Smooth muscle cell of the brain vasculature (primary cell): ENCODE results near the gene SUSD1.
A peak's percentile ranks its signal among the peaks of the same experiment; 100 is the strongest.
"Not testable (repeated sequence)": the region's sequence is repeated elsewhere in the genome, so short reads cannot be mapped to it uniquely, and the experiment has no call there.

ENCODE experiments used
- DNase-seq: peaks from one replicate; pipeline ENCODE4 v3.0.0-alpha.2; 2012; ENCODE audit warnings: low read depth, low spot score

The SUSD1 gene

GRCh38 chr9:112097712-112098688 lies 77.1 kb downstream of the SUSD1 start:
- DNase-seq = peak; percentile 43

GRCh38 chr9:112094948-112095681 lies 80.0 kb downstream of the SUSD1 start:
- no peak for DNase-seq

- no peak for DNase-seq
These were observed 80.9 kb downstream of the SUSD1 start for GRCh38 chr9:112094241-112094640.

- DNase-seq = no peak
These were observed 81.3 kb downstream of the SUSD1 start for GRCh38 chr9:112093870-112094216.

GRCh38 chr9:112093147-112093869 lies 81.8 kb downstream of the SUSD1 start:
- no peak for DNase-seq

- DNase-seq = no peak
These were observed 83.3 kb downstream of the SUSD1 start for GRCh38 chr9:112091810-112092209.

- DNase-seq = no peak
These were observed 87.6 kb downstream of the SUSD1 start for GRCh38 chr9:112087506-112087905.

GRCh38 chr9:112086627-112087026 lies 88.5 kb downstream of the SUSD1 start:
- DNase-seq = no peak

GRCh38 chr9:112084907-112085306 lies 90.2 kb downstream of the SUSD1 start:
- DNase-seq = no peak

GRCh38 chr9:112084334-112084733 lies 90.8 kb downstream of the SUSD1 start:
- DNase-seq = no peak

- DNase-seq = no peak
These were observed 93.0 kb downstream of the SUSD1 start for GRCh38 chr9:112081918-112082729.

GRCh38 chr9:112080831-112081542 lies 94.1 kb downstream of the SUSD1 start:
- no peak for DNase-seq

- DNase-seq = no peak
These were observed 96.7 kb downstream of the SUSD1 start for GRCh38 chr9:112078432-112078831.

GRCh38 chr9:112076814-112077213 lies 98.3 kb downstream of the SUSD1 start:
- no peak for DNase-seq

GRCh38 chr9:112075009-112075378 lies 100.1 kb downstream of the SUSD1 start:
- DNase-seq = no peak

GRCh38 chr9:112074250-112075008 lies 100.7 kb downstream of the SUSD1 start:
- DNase-seq = peak; percentile 76

GRCh38 chr9:112073639-112074173 lies 101.4 kb downstream of the SUSD1 start:
- not testable (repeated sequence) for DNase-seq

- no peak for DNase-seq
These were observed 102.1 kb downstream of the SUSD1 start for GRCh38 chr9:112072721-112073638.
